GM12873 (cell line): Measurements from ENCODE around the gene OPN3.

Source experiments
- CTCF ChIP-seq: IDR thresholded peaks from 2 replicates; pipeline ENCODE4 v1.5.1; 2012; ENCODE audit warnings: low read depth, mild to moderate bottlenecking, moderate library complexity, low read length, control low read depth; ENCODE audit not compliant: insufficient read depth; ENCODE audit errors: missing control alignments

Gene OPN3

DNA sequence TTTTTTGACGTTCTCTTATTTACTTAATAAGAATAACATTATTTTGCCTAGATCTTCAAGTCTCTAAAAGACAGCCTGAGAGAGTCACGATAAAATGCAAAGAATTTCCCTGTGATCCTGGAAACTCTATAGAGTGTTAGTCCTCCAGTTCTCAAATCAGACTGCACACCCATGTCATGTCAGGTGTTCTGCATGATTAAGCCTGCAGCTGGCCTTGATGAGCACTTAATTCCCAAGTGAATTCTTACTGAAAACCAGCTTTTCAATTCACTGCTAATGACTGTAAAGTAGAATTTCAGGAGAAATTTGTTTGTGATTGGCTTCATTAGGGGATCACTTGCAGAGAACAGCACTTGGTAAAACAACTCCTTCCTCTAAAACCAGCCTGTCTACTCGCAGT is 41.9 kb downstream of the OPN3 start:
- no peak for TF ChIP-seq CTCF

GRCh38 chr1:241596633-241597032 is 43.5 kb downstream of the OPN3 start:
- no peak for TF ChIP-seq CTCF

- TF ChIP-seq CTCF, result no peak
Observed at GRCh38 chr1:241593186-241593585, 47.0 kb downstream of the OPN3 start.

GRCh38 chr1:241592273-241592958 is 47.8 kb downstream of the OPN3 start:
- TF ChIP-seq CTCF, result no peak

DNA sequence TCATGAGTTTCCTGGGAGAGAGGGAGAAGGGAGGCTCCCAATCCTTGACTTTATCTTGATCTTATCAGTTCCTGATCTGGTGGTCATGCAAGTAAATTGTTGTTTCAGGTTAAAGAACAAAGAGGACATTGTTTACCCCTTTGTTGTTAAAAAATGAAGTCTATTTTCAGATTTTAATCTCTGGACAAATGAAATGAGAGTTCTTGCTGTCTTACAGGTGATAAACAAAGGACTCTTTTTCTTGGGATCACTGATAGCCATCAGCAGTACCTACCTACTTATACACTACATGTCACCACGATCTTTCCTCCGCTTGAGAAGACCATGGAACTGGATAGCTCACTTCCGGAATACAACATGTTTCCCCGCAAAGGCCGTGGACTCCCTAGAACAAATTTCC is 48.4 kb downstream of the OPN3 start:
- no peak for TF ChIP-seq CTCF

- no peak for TF ChIP-seq CTCF
Observed at GRCh38 chr1:241591317-241591716, 48.9 kb downstream of the OPN3 start.

DNA sequence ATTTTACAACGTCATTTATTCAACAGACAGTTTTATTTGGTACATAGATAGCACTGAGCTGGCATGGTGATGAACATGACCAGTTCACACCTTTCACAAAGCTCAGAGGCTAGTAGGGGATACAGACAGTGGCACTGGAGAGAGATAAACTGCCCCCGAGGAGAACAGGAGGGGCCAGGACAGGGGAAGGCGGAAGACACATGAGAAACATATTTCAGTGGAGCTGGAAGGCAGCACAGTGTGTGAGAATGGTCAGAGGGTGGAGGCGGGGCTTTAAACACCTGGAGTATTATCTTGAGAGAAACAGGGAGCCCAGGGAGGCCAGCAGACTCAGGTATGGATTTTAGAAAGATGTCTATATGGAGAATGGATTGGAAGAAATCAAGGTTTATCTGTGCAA is 49.5 kb downstream of the OPN3 start:
- TF ChIP-seq CTCF, result no peak
